HL-60 (cell line): ENCODE results near the gene ROPN1L.

Experiments
- DNase-seq, 2 experiments: peaks; one replicate each; pipeline ENCODE4 v3.0.0-alpha.2; 2010 to 2020; ENCODE audit warnings: low read depth in 1 of 2, low spot score in 1 of 2
- H3K27ac ChIP-seq: fragments of 250-450 bp; sonication (Bioruptor Pico); replicated peaks from 2 replicates; pipeline ENCODE4 v1.5.1; 2020; ENCODE audit warnings: mild to moderate bottlenecking, moderate library complexity
- H3K27me3 ChIP-seq: fragments of 250-450 bp; sonication (Bioruptor Pico); 2 replicates; pipeline ENCODE4 v1.5.1; 2021; ENCODE audit warnings: mild to moderate bottlenecking, moderate library complexity; ENCODE audit not compliant: insufficient read depth, poor library complexity, severe bottlenecking
- H3K4me3 ChIP-seq: replicated peaks from 2 replicates; pipeline ENCODE4 v1.5.1; 2011; ENCODE audit warnings: mild to moderate bottlenecking, control low read depth, low read length; ENCODE audit not compliant: insufficient read depth
- GABPA ChIP-seq: IDR thresholded peaks from 2 replicates; pipeline ENCODE4 v1.6.1; 2012; ENCODE audit warnings: low read depth
- POLR2AphosphoS5 ChIP-seq: IDR thresholded peaks from 2 replicates; pipeline ENCODE4 v1.6.1; 2012; ENCODE audit warnings: low read depth
- SPI1 ChIP-seq: IDR thresholded peaks from 2 replicates; pipeline ENCODE4 v1.6.1; 2012; ENCODE audit warnings: low read depth, mild to moderate bottlenecking, borderline replicate concordance
- TF ChIP-seq, protein P1 (sequence below): IDR thresholded peaks from 2 replicates; pipeline ENCODE4 v1.6.1; 2012; ENCODE audit warnings: low read depth; ENCODE audit not compliant: insufficient replicate concordance
- TF ChIP-seq, protein P2 (sequence below): IDR thresholded peaks from one replicate; pipeline ENCODE4 v1.5.1; 2011; ENCODE audit warnings: low read length, control low read depth, inconsistent platforms; ENCODE audit not compliant: insufficient read depth

Gene ROPN1L

DNA sequence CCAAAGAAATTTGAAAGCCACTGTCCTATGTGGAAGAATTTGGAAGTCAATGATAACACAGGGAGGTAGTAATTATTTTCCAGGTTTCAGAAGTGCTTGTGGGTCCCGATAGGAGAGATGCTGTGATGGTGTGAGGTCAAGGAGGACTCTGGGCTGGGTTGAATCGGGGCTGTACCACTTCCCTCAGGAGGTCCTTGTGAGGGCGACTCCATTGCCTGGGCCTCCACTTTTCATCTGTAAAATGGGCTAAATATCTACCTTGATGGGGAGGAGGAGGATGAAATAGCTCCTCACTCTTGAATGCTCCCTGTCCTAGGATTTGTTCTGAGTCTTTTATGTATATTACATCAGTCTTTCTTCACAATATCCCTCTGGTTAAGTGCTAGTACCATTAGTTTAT lies 59.0 kb downstream of the ROPN1L start:
- no peak overlapping the region for H3K4me3 ChIP-seq
- no peak overlapping the region for H3K27ac ChIP-seq
- H3K27me3 ChIP-seq = no peaks in the 10 kb centered on the region
- TF ChIP-seq, protein P1, sequence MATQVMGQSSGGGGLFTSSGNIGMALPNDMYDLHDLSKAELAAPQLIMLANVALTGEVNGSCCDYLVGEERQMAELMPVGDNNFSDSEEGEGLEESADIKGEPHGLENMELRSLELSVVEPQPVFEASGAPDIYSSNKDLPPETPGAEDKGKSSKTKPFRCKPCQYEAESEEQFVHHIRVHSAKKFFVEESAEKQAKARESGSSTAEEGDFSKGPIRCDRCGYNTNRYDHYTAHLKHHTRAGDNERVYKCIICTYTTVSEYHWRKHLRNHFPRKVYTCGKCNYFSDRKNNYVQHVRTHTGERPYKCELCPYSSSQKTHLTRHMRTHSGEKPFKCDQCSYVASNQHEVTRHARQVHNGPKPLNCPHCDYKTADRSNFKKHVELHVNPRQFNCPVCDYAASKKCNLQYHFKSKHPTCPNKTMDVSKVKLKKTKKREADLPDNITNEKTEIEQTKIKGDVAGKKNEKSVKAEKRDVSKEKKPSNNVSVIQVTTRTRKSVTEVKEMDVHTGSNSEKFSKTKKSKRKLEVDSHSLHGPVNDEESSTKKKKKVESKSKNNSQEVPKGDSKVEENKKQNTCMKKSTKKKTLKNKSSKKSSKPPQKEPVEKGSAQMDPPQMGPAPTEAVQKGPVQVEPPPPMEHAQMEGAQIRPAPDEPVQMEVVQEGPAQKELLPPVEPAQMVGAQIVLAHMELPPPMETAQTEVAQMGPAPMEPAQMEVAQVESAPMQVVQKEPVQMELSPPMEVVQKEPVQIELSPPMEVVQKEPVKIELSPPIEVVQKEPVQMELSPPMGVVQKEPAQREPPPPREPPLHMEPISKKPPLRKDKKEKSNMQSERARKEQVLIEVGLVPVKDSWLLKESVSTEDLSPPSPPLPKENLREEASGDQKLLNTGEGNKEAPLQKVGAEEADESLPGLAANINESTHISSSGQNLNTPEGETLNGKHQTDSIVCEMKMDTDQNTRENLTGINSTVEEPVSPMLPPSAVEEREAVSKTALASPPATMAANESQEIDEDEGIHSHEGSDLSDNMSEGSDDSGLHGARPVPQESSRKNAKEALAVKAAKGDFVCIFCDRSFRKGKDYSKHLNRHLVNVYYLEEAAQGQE = no peak
- TF ChIP-seq POLR2AphosphoS5 (no peak), SPI1 (no peak)
- TF ChIP-seq, protein P2, sequence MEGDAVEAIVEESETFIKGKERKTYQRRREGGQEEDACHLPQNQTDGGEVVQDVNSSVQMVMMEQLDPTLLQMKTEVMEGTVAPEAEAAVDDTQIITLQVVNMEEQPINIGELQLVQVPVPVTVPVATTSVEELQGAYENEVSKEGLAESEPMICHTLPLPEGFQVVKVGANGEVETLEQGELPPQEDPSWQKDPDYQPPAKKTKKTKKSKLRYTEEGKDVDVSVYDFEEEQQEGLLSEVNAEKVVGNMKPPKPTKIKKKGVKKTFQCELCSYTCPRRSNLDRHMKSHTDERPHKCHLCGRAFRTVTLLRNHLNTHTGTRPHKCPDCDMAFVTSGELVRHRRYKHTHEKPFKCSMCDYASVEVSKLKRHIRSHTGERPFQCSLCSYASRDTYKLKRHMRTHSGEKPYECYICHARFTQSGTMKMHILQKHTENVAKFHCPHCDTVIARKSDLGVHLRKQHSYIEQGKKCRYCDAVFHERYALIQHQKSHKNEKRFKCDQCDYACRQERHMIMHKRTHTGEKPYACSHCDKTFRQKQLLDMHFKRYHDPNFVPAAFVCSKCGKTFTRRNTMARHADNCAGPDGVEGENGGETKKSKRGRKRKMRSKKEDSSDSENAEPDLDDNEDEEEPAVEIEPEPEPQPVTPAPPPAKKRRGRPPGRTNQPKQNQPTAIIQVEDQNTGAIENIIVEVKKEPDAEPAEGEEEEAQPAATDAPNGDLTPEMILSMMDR = no peak
- DNase-seq = no peak

DNA sequence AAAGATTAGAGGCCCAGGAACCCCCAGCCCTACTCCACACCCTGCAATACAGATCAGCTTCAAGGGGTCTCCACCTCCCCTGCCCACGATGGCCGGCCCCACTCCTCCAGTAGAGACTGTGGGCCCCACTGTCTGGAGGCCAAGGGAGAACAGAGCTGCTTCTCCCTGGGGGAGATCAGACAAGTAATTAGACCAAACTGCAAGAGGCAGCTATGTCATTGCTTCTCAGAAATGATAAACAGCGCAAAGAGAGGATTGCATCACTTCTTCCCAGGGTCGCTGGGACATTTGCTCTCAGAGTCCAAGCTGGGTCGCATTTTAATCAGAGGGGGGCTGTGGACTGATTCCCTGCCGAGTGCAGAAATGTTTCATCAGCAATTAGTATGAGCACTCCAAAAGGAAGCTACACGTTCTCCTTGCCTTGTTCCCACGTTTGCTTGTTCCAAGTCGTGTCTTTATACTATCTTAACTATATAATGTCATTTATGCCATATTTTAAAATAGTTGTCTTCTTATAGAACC lies 59.9 kb downstream of the ROPN1L start:
- Histone ChIP-seq H3K27me3 (no peaks in the 10 kb centered on the region), H3K27ac (no peak overlapping the region), H3K4me3 (no peak overlapping the region)
- DNase-seq = no peak
- TF ChIP-seq, protein P2 = no peak
- no peak for TF ChIP-seq SPI1
- TF ChIP-seq POLR2AphosphoS5 = no peak
- no peak for TF ChIP-seq GABPA
- TF ChIP-seq, protein P1 = no peak

DNA sequence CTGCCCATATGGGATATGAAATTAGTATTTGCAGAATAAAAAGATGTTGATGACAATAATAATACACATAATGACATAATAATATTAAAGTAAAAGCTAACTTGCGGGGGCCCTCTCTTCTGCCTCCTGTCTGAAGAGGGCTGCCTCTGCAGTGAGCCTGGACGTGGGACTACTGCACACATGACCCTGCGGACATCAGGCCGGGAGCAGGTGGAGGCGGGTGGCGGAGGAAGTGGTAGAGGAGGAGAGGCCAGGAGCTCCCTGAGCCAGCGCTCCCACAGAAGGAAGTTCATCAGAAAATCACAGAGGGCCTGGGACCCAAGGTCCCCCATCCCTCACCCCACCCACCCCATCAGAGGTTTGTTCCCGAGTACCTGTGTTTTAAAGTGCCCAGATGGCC lies 60.5 kb downstream of the ROPN1L start:
- H3K27me3 ChIP-seq = no peaks in the 10 kb centered on the region
- H3K4me3 ChIP-seq = no peak overlapping the region
- TF ChIP-seq, protein P1 = no peak
- peak; percentile 32; the same call in 1 of the 2 replicates for TF ChIP-seq SPI1
- no peak for TF ChIP-seq GABPA
- TF ChIP-seq POLR2AphosphoS5 = no peak
- TF ChIP-seq, protein P2 = no peak
- DNase-seq = peak in 1 of 2 experiments; percentile 28
- no peak overlapping the region for H3K27ac ChIP-seq
